ENCODE data around the gene PPP1R8.

DNA sequence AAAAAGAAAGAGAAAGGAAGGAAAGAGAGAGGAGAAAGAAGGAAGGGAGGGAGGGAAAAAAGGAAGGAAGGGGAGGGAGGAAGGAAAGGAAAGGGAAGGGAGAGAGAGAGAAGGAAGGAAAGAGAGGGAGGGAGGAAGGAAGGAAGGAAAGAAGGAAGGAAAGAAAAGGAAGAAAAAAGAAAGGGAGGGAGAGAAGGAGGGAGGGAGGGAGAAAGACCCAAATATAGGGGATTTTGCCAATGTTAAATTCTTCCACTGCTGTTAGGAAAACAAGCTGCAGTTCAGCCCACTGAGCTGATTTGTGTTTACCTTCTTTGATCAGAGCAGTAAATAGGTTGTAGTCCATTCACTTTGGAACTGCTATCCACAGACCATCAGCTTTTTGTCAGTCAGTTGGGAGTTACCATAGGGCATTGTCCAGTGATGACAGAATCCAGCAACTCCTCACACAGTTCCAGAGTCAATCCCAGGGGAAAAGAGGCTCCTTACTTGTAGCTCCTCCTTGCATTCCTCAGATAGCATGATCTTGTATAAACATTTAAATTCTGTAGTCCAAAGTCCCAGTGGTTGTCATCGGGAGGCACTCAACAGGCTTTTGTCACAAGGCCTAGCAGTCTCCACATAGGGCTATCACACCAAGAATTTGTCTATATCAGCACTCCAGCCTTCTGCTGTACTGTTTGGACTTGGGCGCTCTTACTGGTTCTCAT, 13.5 kb upstream of the PPP1R8 start:
- TF ChIP-seq EP300 (IDR thresholded peaks at IDR 0.05; ENCODE audit: low read depth): no peak
- TF ChIP-seq POLR2A (IDR thresholded peaks at IDR 0.05): no peak
- peak in 1 of 3 donors; percentile 26 for TF ChIP-seq POLR2AphosphoS5 (IDR thresholded peaks at IDR 0.05)
- TF ChIP-seq, protein P1, sequence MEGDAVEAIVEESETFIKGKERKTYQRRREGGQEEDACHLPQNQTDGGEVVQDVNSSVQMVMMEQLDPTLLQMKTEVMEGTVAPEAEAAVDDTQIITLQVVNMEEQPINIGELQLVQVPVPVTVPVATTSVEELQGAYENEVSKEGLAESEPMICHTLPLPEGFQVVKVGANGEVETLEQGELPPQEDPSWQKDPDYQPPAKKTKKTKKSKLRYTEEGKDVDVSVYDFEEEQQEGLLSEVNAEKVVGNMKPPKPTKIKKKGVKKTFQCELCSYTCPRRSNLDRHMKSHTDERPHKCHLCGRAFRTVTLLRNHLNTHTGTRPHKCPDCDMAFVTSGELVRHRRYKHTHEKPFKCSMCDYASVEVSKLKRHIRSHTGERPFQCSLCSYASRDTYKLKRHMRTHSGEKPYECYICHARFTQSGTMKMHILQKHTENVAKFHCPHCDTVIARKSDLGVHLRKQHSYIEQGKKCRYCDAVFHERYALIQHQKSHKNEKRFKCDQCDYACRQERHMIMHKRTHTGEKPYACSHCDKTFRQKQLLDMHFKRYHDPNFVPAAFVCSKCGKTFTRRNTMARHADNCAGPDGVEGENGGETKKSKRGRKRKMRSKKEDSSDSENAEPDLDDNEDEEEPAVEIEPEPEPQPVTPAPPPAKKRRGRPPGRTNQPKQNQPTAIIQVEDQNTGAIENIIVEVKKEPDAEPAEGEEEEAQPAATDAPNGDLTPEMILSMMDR (IDR thresholded peaks at IDR 0.05): no peak
